ENCODE measurements around the gene SH3BP1.
A peak's percentile ranks its signal among the peaks of the same experiment; 100 is the strongest.

The SH3BP1 gene

GRCh38 chr22:37627545-37627944 lies 11.9 kb upstream of the SH3BP1 start:
- Histone ChIP-seq H3K36me3 (peaks cover 5 to 79% (median 37%) of the 10 kb centered on the region in 3 donors), H3K9me3 (no peaks in the 10 kb centered on the region), H3K27ac (peak overlapping the region in 1 of 2 donors; percentile 75), H3K27me3 (no peaks in the 10 kb centered on the region), H3K4me3 (no peak overlapping the region), H3K4me1 (peaks cover 0 to 26% (median 14%) of the 10 kb centered on the region in 4 donors)
- TF ChIP-seq CTCF (IDR thresholded peaks at IDR 0.05): no peak
- peak in 1 of 2 donors; percentile 68 for DNase-seq
- intact Hi-C loops (cut with DNase I; ENCODE audit: low total_unique reads): no loop called here

GRCh38 chr22:37628830-37629229 lies 10.6 kb upstream of the SH3BP1 start:
- Histone ChIP-seq H3K36me3 (peaks cover 5 to 74% (median 37%) of the 10 kb centered on the region in 3 donors), H3K27ac (no peak overlapping the region), H3K9me3 (no peaks in the 10 kb centered on the region), H3K4me1 (peaks cover under 1 to 34% (median 23%) of the 10 kb centered on the region in 4 donors), H3K27me3 (no peaks in the 10 kb centered on the region), H3K4me3 (no peak overlapping the region)
- intact Hi-C loops (cut with DNase I; ENCODE audit: low total_unique reads): no loop called here
- DNase-seq: no peak
- no peak for TF ChIP-seq CTCF (IDR thresholded peaks at IDR 0.05)

DNA sequence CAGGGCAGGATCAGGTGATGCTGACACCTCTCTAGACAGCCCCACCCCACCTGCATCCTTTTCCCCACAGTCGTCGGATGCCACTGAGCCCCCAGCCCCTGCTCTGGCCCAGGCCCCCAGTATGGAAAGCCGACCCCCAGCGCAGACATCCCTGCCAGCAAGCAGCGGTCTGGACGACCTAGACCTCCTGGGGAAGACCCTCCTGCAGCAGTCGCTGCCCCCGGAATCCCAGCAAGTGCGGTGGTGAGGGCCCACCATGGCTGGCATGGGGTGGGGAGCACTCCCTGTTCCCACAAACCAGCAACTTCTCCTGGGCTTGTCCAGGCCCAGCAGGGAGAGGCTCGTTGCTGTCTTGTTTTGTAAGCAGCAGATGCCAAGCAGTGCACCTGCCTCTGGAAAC lies 9.5 kb upstream of the SH3BP1 start:
- no peak for TF ChIP-seq CTCF (IDR thresholded peaks at IDR 0.05)
- H3K36me3 ChIP-seq: peaks cover 5 to 65% (median 37%) of the 10 kb centered on the region in 3 donors
- no peaks in the 10 kb centered on the region for H3K27me3 ChIP-seq
- H3K4me3 ChIP-seq: no peak overlapping the region
- intact Hi-C loops (cut with DNase I; ENCODE audit: low total_unique reads): no loop called here
- no peaks in the 10 kb centered on the region for H3K9me3 ChIP-seq
- no peak for DNase-seq
- H3K27ac ChIP-seq: no peak overlapping the region
- peaks cover 3 to 45% (median 32%) of the 10 kb centered on the region in 4 donors for H3K4me1 ChIP-seq

DNA sequence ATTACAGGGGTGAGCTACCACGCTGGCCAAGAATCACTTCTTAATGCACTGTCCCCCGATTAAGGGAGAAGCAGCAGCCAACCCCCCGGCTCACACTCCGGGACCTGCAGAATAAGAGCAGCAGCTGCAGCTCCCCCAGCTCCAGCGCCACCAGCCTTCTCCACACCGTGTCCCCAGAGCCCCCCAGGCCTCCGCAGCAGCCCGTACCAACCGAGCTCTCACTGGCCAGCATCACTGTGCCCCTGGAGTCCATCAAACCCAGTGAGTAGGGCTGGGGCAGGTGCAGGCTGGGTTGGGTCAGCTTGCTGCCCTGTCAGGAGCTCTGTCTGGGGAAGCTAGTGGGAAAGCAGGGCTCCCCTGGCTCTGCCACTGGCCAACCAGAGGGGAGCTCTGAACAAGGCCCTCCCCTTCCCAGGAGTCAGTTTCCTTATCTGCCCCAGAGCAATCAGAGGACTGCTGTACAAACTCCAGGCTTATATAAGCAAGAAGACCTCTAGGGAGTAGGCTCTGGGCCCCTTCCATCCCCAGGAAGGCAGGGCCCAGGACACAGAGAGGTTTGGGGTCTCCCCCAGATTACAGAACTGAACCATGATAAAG lies 8.5 kb upstream of the SH3BP1 start:
- no peak for DNase-seq
- intact Hi-C loops (cut with DNase I; ENCODE audit: low total_unique reads): no loop called here
- Histone ChIP-seq H3K36me3 (peaks cover 5 to 58% (median 37%) of the 10 kb centered on the region in 3 donors), H3K9me3 (no peaks in the 10 kb centered on the region), H3K27ac (no peak overlapping the region), H3K27me3 (no peaks in the 10 kb centered on the region), H3K4me3 (no peak overlapping the region), H3K4me1 (peaks cover 3 to 43% (median 30%) of the 10 kb centered on the region in 4 donors)
- no peak for TF ChIP-seq CTCF (IDR thresholded peaks at IDR 0.05)

GRCh38 chr22:37631448-37632173 lies 7.9 kb upstream of the SH3BP1 start:
- Histone ChIP-seq H3K4me3 (no peak overlapping the region), H3K27ac (no peak overlapping the region), H3K27me3 (no peaks in the 10 kb centered on the region), H3K4me1 (peaks cover 3 to 38% (median 25%) of the 10 kb centered on the region in 4 donors), H3K9me3 (no peaks in the 10 kb centered on the region), H3K36me3 (peaks cover 5 to 53% (median 37%) of the 10 kb centered on the region in 3 donors)
- no peak for DNase-seq
- no peak for TF ChIP-seq CTCF (IDR thresholded peaks at IDR 0.05)
- intact Hi-C loops (cut with DNase I; ENCODE audit: low total_unique reads): no loop called here

Data from tibial artery (tissue), 4 donors.